ENCODE measurements around the gene COL17A1. TPM values are rescaled to one million over a fixed set of nuclear protein-coding genes. Genes with fewer than 3 reads are reported as not detected.

Gene COL17A1
- total and polyA plus RNA-seq, 2 experiments from 2014 or later = 1.1 to 1.3 TPM

- Histone ChIP-seq H4K20me1 (replicated peaks; ENCODE audit: insufficient read depth) (no peaks in the 10 kb centered on the region), H3K36me3 (ENCODE audit: insufficient read depth) (no peaks in the 10 kb centered on the region), H3K4me3 (no peak overlapping the region), H3F3A (replicated peaks; ENCODE audit: low read depth) (no peaks in the 10 kb centered on the region), H2AFZ (no peak overlapping the region), H3K79me2 (replicated peaks; ENCODE audit: insufficient read depth) (no peaks in the 10 kb centered on the region), H3K4me2 (no peak overlapping the region), H3K27me3 (ENCODE audit: insufficient read depth) (no peaks in the 10 kb centered on the region), H3K9me2 (ENCODE audit: insufficient read depth) (no peaks in the 10 kb centered on the region), H3K4me1 (ENCODE audit: insufficient read depth) (peaks cover 4% of the 10 kb centered on the region), H3K27ac (ENCODE audit: low read depth) (no peak overlapping the region)
- no peak for ATAC-seq
- Mint-ChIP-seq H3K36me3 (ENCODE audit: low read depth) (peaks cover 10% of the 10 kb centered on the region; the same call in 2 of the 3 replicates), H3K27me3 (ENCODE audit: insufficient read depth, low read depth, poor library complexity) (peaks cover 3% of the 10 kb centered on the region), H3K9me3 (no peaks in the 10 kb centered on the region), H3K4me1 (peaks cover 18% of the 10 kb centered on the region), H3K27ac (no peak overlapping the region), H3K4me3 (no peak overlapping the region)
- no peak for TF ChIP-seq ZNF331 (CRISPR knock-in tag; IDR thresholded peaks at IDR 0.05; ENCODE audit: low read depth)
- TF ChIP-seq NANOG (IDR thresholded peaks at IDR 0.05; ENCODE audit: borderline replicate concordance) = no peak
- TF ChIP-seq ZNF462 (CRISPR knock-in tag; IDR thresholded peaks at IDR 0.05) = no peak
- TF ChIP-seq EZH2phosphoT487 (IDR thresholded peaks at IDR 0.05; ENCODE audit: unreplicated experiment) = no peak
- TF ChIP-seq ZNF114 (CRISPR knock-in tag; IDR thresholded peaks at IDR 0.05) = no peak
- TF ChIP-seq POLR2AphosphoS5 (IDR thresholded peaks at IDR 0.05; ENCODE audit: low read depth) = no peak
- TF ChIP-seq STAT1 (IDR thresholded peaks at IDR 0.05; ENCODE audit: unreplicated experiment) = no peak
- TF ChIP-seq EZH2 (IDR thresholded peaks at IDR 0.05; ENCODE audit: low read depth, unreplicated experiment) = no peak
- no peak for TF ChIP-seq CREB1 (CRISPR knock-in tag; IDR thresholded peaks at IDR 0.05; ENCODE audit: low read depth)
- no peak for TF ChIP-seq ETS1 (IDR thresholded peaks at IDR 0.05)
- TF ChIP-seq JUNB (IDR thresholded peaks at IDR 0.05; ENCODE audit: unreplicated experiment) = no peak
- TF ChIP-seq CTCF (conservative IDR thresholded peaks at IDR 0.05; ENCODE audit: low read depth in 2 of 2) = no peak
- TF ChIP-seq REST (IDR thresholded peaks at IDR 0.05; ENCODE audit: unreplicated experiment) = no peak
- no peak for DNase-seq (ENCODE audit: low spot score)
Measured at GRCh38 chr10:104128214-104128613, 42.5 kb upstream of the COL17A1 start.
